Islet precursor cell (in vitro differentiated cells): ENCODE results near the gene LRFN2.
A peak's percentile ranks its signal among the peaks of the same experiment; 100 is the strongest.

Experiments
- DNase-seq: peaks from one replicate; pipeline ENCODE4 v3.0.0-alpha.2; 2018

LRFN2 gene

GRCh38 chr6:40426346-40427066 lies 160.7 kb downstream of the LRFN2 start:
- no peak for DNase-seq

GRCh38 chr6:40425192-40425919 lies 161.8 kb downstream of the LRFN2 start:
- no peak for DNase-seq

GRCh38 chr6:40422046-40422445 lies 165.1 kb downstream of the LRFN2 start:
- no peak for DNase-seq

- DNase-seq, result no peak
These were observed 167.0 kb downstream of the LRFN2 start for GRCh38 chr6:40419946-40420728.

DNA sequence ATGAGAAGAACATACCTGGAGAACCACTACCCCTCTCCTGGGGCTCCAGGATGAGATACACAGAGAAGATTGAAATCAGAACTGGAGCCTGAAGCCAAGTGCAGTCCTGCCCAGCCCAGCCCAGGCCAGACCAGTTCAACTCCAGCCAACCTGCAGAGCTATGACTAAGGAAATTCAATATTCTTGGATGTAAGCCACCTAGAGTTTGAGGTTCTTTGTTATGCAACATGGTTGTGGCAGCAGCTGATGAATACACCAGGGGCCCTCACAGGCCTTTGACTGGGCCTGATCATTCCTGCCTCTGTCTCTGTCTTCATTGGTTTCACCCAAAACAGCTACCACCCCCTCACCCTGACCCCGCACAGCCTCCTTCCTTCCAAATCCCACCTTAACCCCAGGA lies 167.8 kb downstream of the LRFN2 start:
- DNase-seq, result no peak

GRCh38 chr6:40417031-40417430 lies 170.1 kb downstream of the LRFN2 start:
- no peak for DNase-seq

GRCh38 chr6:40414617-40415016 lies 172.5 kb downstream of the LRFN2 start:
- DNase-seq, result no peak

DNA sequence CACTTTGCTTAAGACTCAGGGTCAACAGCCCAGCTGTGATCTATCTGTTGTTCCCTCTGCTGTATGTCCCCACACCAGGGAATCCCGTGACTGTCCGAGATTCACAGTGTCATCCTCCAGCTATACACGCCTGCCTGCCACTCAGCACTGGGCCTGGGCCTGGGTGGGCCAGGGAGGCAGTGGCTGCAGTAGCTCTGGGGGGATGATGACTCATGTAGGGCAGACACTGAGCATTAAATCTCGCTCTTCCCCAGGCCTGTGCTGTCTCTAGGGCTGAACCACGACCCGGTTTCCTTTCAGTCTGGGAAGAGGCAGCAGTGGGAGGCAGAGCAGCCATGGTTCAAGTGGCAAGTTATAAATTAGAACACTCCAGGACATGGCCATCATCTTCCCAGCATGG lies 173.9 kb downstream of the LRFN2 start:
- DNase-seq, result peak; percentile 88

GRCh38 chr6:40411881-40412280 lies 175.3 kb downstream of the LRFN2 start:
- no peak for DNase-seq

DNA sequence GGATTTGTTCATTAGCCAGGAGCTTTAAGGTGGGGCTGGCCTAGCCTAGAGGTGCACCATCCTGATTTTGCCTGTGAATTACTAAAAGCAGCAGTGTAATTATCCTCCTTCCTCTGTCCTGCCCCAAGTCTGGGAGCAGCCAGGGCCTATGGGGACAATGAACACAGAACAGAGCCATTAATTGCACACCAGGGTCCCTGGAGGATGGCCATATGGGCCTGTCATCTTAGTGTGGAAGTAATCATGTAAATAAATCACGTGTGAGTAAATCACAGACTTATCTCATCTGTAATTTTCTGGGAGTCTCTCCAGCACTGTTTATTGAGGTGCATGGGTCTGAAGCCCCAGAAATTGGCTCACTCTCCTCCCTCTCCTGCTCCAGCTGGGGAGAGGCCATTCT lies 176.3 kb downstream of the LRFN2 start:
- no peak for DNase-seq

DNA sequence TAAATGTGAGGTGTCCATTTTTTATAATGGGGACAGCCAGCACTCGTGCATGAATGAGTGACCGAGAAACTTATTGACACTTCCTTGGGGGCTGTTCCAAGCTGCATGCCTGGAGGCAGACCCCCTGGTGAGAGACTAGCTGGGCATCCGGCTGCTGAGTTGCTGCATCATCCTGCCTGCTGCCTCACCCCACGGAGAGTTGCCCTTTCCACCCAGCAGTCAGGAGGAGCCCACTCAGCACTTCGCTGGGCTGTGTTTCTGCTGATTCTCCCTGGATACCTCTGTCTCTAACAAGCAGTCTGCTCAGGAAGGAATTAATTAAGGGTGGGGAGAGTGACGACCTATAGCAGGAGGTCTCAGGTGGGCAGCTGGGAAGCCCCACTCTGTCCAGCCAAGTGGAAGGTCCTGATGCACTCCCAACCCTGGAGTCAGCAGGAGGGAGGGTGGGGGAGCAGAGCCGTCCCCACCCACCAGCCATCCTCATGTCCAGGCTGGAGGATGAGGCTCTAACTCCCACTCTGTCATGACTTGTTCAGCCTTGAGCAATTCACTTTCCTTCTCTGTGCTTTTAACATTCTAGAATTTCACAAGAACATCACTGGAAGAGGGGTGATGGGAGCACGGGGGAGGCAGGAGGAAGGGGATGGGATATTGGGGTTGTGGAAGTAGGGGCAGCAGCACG lies 177.3 kb downstream of the LRFN2 start:
- DNase-seq, result no peak

DNA sequence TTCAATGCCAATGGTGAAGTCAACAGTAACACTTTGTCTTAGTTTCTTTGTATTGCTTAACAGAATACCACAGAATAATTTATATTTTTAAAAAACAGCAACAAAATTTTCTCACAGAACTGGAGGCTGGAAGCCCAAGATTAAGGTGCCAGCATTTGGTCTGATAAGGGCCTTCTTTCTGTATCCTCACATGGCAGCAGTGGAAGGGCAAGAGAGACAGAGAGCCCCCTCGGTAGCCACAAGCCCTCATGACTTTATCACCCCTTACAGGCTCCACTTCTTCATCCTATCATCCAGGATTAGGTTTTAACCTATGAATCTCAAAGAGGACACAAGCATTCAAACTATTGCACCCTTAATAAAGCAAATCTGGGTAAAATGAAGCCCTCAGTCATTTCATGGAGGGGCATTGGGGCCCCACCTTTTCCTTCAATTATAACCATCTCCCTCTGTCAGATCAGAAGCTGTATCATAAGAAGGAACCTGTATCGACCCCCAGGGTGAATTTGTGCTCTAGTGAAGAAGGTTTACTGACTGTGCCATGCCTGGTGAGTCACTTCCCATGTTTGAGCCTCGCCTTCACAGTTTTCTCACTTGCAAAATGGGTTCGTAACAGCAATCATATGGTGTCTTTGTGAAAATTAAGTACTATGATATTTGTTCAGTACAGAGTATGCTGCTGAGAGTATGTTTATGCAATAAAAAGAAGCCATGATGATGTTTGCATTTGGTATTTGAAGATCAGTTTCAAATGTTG lies 178.2 kb downstream of the LRFN2 start:
- DNase-seq, result no peak

DNA sequence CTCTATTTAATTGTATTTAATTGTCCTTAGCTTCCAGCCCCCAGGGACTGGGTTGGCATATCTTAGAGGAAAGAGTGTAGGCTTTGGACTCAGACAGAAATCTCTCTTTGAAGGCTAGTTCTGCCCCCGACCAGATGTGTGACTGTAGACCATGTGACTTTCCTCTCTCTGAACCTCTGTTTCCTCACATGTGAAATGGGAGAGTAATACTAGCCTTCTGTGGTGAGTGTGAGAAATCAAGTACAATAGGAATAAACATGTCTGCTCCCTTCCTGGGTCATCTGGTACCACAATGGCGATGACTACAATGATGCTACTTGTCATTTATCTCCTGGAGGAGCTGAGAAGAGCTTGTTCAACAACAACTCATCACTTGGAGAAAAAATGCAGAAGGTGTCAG lies 179.9 kb downstream of the LRFN2 start:
- no peak for DNase-seq

DNA sequence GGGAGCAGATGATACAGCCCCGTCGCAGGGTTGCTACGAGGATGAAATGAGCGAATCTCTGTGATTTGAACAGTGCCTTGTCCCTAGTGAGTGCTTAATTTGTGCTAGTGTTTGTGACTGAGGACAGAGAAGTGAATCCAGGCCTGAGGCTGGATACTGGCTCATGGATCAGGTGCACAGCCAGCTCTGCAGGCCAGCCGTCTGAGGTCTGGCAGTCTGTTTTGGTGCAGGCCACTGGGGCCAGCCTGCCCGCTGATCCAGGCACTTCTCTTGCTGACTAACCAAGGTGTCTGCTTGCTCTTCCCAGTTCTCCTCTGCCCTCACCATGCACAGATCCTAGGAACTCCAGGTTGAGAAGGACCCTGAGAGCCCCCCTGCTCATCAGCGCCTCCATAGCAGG lies 181.0 kb downstream of the LRFN2 start:
- peak; percentile 83 for DNase-seq

DNA sequence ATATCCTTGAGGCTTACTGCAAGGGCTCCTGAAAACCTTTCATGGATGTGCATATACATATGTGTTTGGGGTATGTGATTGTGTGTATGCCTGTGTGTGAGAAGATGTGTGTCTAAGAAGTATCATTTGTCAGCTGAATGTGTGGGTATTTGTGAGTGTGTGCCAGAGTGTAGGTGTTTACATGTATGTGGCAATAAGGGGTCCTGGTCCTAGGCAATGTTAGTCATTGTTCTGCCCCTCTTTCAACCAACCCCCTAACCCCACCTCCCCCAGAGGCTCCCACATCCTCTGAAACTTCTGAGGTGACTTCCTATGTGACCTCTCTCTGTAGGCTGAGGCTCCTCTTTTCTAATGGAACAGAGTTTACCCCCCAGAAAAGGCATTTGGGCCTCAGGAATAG lies 186.4 kb downstream of the LRFN2 start:
- DNase-seq, result no peak

- no peak for DNase-seq
These were observed 187.2 kb downstream of the LRFN2 start for GRCh38 chr6:40399888-40400457.

DNA sequence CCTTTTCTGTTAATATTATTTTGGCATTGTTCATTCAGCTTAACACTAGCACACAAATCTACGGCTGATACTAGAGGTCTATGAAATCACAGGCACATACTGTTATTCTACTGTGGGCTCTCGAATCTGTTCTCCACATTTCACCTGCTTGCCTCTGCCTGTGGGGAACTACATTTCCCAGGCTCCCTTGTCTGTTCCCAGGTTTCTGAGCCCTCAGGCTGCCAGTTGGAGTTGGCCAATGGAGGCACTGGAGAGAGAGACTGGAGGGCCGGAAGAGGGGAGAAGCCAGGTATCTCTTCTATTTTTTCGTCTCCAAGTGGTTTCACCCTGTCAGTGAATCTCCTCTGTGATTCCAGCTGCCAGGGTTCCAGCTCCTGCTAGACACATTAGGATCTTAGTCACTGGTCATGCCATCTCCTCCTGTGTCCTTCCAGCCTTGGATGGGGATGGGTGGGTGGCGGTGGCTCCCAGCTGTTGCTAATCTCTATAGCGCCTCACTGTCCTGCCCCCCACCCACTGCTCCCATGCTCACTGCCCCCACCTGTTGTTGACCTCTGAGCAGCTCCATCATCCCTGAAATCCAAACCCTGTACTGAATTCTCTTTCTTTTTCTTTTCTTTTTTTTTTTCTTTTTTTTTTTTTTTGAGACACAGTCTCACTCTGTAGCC lies 188.2 kb downstream of the LRFN2 start:
- no peak for DNase-seq

GRCh38 chr6:40398034-40398691 lies 189.0 kb downstream of the LRFN2 start:
- no peak for DNase-seq

- DNase-seq, result no peak
These were observed 189.7 kb downstream of the LRFN2 start for GRCh38 chr6:40397287-40398033.

DNA sequence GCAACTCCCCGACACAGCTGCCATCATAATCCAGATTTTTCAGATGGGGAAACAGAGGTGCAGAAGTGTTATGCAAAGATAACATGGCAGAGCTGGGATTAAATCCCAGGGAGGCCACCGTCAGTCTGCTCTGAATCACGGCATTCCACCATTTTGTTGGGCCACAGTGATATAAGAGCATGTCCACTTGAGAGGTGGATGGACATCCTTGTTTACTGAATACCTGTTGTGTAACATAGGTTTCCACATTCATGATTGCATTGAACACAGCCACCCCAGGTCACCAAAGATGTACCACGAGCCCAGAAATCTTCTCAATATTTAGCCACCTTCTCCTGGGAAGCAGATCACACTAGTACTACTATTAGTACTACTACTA lies 191.5 kb downstream of the LRFN2 start:
- DNase-seq, result no peak
